Superior temporal gyrus (tissue), 1 donor: ENCODE data around the gene ITFG1.
A peak's percentile ranks its signal among the peaks of the same experiment; 100 is the strongest.
"Not testable (repeated sequence)": the region's sequence is repeated elsewhere in the genome, so short reads cannot be mapped to it uniquely, and the experiment has no call there.

Source experiments
- DNase-seq: peaks from one replicate; pipeline ENCODE4 v3.0.0-alpha.2; 2016; ENCODE audit errors: extremely low spot score

ITFG1 gene

DNA sequence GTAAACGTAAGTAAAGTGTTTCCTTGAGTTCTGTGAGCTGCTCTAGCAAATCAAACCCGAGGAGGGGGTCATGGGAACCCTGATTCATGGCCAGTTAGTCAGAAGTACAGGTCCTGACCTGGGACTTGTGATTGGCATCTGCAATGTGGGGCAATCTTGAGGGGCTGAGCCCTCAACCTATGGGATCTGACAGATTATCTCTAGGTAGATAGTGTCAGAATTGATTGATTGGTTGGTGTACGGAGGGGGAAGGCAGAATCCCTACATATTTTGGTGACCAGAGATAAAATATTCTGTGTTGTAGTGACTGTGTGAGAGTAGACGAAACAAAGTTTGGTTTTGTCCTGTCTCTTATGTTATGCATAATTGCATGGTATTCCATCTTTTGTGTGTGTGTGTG lies 216.7 kb downstream of the ITFG1 start:
- no peak for DNase-seq

DNA sequence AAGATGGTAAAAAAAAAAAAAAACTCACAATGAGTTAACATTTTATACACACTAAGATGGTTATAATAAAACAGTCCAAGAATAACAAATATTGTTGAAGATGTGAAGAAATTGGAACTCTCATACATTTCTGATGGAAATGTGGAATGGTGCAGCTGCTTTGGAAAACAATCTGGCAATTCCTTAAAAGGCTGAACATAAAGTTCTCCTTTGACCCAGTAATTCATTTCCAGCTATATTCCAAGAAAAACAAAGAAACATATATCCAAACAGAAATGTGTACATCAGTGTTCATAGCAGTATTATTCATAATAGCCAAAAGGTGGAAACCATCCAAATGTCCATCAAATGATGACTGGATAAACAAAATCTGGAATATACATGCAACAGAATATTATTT lies 219.8 kb downstream of the ITFG1 start:
- DNase-seq = no peak

DNA sequence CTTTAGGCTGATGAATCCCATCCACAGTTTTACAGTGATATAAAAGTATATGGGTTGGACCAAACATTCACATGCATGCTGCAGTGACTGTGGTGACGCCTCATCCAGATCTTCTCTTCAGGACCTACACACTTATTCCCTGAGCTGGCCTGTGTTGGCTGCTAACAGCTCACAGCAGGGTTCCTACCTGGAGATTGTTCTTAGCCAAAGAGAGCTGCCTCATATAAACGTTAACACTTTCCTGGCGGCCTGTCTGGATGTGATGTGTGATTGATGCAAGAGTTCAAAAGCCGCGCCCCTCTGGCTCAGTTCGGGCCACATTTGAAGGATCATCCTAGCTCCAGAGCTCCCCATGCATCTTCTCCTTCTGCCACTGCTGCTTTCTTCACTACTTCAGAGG lies 224.1 kb downstream of the ITFG1 start:
- DNase-seq = no peak

DNA sequence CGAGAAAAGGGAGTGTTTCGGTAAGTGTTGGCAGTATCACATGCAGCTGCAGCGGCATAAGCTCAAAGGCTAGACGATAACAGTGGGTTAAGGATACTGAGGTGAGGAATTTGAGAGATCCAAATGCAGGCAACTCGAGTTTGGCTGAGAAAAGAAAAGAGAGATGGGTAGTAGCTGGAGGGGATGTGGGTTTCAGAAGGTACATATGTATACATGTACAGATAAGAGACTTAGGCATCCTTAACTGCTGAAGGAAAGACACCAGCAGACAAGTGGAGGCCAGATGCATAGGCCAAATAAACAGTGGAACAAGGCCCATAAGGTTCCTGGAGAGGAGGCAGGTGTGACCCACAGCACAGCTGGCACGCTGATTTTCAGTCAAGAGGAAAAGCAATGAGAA lies 230.6 kb downstream of the ITFG1 start:
- no peak for DNase-seq

DNA sequence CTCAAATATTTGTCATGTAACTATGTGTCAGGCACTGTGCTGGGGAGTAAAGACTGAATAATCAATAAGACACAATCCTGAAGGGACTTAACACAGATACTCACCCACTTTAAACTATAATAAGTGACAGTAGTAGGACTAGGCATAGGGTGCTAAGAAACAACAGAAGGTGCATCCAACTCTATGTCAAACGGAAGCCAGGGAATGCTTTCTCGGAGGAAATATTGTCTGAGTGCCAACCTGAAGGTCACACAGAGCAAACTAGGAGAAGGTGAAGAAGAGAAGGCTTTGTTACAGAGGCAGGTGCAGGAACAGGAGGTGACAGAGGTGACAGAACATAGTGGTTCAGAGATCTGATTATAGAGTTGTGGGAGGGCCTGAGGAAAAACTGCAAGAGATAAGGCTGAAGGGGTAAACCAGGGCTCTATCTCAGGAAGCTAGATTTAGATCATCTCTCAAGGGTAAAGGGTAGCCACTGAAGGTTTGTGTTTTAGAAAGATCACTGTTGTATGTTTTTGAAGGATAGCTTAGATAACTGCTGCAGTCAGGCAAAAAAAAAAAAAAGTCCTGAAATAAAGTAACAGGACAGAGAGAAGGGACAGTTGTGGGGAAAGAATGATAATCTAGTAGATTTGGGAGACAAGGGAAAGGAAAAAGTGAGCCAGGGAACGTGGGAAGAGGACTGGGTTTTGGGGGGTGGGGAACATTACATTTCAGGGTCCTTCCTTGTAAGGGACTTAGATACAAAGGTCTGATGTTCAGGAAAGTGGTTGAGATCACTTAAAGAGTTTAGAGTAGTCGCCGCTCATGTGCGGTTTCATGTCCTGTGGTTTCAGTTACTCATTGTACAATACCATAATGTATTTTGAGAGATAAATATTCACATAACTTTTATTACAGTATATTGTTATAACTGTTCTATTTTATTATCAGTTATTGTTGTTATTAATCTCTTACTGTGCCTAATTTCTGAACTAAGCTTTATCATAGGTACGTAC lies 231.5 kb downstream of the ITFG1 start:
- no peak for DNase-seq

DNA sequence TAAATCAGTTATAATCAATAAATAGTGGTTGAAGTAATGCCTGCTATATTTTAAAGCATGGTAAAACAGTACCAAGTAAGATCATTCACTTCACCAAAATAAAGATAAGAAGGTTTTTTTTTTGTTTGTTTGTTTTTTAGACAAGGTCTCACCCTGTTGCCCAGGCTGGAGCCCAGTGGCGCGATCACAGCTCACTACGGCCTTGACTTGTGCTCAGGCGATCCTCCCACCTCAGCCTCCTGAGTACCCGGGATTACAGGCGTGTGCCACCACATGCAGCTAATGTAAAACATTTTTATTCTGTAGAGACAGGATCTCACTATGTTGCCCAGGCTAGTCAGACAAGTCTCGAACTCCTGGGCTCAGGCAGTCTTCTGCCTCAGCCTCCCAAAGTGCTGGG lies 232.6 kb downstream of the ITFG1 start:
- DNase-seq = no peak

DNA sequence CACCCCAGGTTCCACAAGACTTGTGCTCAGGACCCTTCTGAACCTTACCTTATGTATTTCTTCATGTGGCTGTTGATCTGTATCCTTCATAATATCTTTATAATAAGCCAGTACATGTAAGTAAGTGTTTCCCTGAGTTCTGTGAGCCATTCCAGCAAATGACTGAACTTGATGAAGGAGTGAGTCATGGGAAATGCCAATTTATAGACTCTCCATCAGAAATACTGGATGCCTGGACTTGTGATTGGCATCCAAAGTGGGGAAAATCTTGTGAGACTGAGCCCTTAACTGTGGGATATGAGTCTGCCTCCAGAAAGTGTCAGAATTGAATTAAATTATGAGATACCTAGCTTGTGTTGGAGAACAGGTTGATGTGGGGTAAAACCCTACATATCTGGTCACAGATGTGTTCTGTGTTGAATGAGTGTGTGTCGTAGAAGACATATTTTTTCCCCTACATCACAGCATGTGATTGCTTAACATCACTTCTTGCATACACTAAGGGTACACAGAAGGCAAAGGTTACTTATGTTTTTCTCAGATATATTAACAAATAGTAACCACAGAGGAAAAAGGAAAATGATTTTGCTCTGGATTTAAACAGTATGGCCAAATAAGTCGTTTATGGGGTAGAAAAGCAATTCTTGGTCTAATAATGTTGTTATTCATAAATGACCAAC lies 247.0 kb downstream of the ITFG1 start:
- DNase-seq = no peak

DNA sequence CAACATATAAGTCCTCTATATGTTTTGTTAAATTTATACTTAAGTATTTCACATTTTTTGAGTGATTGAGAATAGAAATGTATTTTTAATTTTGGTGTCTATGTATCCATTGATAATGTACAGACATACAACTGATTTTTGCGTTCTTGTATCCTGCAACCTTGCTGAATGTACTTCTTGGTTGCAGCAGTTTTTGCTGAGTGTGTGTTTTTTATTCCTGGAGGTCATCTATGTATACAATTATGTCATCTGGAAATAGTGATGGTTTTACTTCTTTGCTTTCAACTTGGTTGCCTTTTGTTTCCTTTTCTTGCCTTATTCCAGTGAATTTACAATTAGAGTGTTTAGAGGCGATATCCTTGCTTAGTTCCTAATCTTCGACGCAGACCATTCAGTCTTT lies 249.6 kb downstream of the ITFG1 start:
- DNase-seq = no peak

DNA sequence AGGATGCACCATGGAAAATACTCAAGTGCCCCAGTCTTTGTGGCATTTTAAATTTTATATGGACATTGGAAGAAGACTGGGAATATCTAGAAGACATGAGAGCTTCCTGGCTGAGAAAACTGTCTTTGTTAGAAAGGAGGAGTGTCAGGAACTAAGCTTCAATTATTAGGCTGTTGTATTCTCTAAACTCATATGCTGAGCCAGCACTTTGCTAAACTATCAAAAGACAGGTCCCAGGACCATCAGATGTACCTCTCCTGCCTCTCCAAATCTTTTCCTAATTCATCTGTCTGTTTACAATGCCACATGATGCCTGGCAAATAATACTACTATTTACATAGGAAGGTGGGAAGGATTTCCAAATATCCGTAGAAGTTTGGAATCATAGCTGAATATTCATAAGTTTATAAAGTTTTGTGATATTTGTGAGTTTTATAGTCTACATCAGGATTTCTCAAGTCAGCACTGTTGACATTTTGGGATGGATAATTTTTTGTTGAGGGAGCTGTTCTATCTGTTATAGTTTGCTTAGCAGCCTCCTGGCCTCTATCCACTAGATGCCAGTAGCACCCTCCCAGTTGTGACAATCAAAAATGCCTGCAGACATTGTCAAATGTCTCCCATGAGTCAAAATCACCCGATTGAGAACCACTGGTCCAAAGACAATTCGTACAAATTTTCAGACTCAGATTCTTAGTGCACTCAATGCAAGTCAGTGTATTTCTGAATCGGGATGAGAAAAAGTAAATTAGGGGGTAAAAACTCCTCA lies 255.9 kb downstream of the ITFG1 start:
- peak; percentile 74 for DNase-seq

DNA sequence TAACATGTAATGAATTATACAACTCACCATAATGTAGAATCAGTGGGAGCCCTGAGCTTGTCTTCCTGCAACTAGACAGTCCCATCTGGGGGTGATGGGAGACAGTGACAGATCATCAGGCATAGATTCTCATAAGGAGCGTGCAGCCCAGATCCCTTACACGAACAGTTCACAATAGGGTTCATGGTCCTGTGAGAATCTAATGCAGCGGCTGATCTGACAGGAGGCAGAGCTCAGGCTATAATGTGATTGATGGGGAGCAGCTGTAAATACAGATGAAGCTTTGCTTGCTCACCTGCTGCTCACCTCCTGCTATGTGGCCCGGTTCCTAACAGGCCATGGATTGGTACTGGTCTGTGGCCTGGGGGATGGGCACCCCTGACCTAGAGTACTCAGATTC lies 257.4 kb downstream of the ITFG1 start:
- not testable (repeated sequence) for DNase-seq

DNA sequence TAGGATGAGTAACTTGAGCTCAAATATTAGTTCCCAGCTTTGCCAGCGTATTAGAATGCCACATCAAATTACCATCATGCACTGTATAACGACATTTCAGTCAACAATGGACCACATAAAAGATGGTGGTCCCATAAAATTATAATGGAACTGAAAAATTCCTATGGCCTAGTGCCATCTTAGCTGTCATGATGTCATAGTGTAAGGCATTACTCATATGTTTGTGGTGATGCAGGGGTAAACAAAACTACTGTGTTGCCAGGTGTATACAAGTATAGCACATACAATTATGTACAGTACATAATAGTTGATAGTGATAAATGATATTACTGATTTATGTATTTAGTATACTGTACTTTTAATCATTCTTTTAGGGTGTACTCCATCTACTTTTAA lies 262.7 kb downstream of the ITFG1 start:
- DNase-seq = no peak

DNA sequence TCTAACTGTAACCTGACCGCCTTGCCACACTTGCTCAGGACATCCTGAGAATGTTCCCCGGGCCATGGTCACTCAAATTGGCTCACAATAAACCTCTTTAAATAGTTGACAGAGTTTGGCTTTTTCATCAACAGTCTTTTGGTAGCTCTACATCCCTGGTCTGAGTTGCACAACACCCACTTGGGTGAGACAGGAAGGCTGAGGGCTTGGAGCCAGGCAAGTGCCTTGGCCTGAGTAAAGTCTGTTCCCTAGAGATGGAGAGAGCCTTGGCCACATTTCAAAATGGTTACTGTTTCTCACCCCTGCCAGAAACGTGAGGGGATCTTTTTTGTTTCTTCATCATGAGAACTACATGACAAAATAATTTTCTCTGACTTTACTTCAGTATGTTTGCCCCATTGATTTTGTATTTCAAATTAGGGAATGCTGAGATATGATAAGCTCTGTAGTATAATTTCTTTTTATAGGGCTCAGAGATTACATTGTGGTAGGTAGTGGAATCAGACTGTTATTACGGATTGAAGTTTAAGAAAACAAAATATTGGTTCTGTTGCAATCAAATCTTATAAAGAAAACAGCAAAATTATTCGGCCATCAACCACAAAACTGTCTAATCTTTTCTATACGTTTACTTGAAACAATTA lies 263.2 kb downstream of the ITFG1 start:
- DNase-seq = no peak

DNA sequence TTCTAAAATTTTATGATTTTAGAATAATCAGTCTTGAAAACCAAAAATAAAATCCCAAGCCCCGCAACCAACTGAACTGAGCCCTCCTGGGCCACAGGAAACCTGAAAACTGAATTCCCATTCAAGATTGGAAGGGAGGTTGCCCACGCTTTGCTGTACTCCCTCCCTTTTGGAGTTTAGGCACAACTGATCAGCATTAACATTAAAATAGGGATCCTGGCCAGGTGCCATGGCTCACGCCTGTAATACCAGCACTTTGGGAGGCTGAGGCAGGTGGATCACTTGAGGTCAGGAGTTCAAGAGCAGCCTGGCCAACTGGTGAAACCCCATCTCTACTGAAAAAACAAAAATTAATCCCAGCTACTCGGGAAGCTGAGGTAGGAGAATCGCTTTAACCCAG lies 264.4 kb downstream of the ITFG1 start:
- no peak for DNase-seq

DNA sequence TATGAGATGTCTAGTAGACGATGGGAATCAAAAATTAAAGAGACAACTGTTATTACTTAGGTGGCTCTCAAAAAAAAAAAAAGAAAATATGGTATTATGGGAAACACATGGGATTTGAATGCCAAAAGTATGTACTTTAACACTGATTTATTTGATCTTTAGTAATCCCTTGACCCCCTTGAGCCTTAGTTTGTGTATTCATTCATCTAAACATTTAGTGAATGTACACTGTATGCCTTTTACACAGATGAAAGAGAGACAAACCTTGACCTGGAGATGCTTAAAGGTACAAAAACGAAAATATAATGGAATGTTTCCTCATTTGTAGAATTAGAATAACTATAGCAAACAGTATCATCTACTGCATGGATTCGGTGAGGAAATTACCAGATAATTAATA lies 278.5 kb downstream of the ITFG1 start:
- DNase-seq = no peak

DNA sequence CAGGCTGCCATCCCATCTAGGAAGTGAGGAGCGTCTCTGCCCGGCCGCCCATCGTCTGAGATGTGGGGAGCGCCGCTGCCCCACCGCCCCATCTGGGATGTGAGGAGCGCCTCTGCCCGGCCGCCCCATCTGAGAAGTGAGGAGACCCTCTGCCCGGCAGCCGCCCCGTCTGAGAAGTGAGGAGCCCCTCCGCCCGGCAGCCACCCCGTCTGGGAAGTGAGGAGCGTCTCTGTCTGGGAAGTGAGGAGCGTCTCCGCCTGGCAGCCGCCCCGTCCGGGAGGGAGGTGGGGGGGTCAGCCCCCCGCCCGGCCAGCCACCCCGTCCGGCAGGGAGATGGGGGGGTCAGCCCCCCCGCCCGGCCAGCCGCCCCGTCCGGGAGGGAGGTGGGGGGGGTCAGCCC lies 279.8 kb downstream of the ITFG1 start:
- DNase-seq = not testable (repeated sequence)

DNA sequence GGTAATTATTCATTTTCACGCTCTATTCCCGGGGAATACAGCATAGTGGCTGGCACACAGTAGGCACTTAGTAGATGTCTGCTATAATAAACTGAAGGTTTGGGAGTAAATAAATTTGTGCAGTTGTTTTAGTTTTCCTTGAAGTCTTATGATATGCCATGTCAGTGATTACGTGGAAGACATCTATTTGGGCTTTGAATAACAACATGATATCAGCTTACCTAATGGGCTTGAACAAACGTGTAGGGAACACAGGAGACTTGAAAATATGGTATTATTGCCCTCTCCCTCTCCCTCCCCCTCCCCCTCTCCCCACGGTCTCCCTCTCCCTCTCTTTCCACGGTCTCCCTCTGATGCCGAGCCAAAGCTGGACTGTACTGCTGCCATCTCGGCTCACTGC lies 280.8 kb downstream of the ITFG1 start:
- DNase-seq = no peak

DNA sequence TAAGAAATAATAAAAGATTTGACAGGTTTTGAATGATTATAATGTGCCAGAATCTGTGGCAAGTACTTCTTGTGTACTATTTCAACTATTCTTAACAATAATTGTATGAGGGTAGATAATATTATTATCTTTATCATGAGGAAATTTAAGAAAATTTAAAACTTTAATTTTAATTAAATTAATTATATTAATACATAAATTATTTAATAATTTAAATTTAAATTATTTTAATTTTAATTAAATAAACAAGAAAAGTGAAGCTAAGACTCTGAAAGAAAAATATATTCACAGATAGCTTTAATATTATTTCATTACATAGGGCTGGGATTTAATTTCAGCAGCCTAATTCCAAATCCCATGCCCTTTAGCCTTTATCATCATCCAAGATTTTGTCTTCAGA lies 285.7 kb downstream of the ITFG1 start:
- no peak for DNase-seq

DNA sequence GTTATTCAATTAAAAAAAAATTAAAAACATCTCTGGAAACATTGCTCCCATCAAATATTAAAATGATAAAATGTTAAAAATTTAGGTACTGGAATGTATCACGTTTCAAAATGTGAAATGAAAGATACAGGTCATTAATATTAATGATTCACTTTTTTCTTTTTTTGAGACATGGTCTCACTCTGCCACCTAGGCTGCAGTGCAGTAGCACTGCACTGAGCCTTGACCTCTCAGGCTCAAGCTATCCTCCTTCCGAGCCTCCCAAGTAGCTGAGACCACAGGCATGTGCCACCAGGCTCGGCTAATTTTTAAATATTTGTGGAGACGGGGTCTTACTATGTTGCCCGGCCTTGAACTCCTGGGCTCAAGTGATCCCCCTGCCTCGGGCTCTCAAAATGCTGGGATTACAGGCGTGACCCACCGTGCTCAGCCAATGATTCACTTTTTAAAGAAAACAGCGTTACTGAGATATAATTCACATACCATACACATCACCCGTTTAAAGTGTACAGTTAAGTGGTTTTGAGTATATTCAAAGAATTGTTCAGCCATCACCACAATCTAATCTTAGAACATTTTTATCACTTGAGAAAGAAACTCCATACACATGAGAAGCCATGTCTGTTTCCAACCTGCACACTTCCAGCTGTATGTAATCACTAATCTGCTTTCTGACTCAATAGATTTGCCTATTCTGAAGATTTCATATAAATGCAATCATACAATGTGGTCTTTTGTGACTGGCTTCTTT lies 298.0 kb downstream of the ITFG1 start:
- no peak for DNase-seq

DNA sequence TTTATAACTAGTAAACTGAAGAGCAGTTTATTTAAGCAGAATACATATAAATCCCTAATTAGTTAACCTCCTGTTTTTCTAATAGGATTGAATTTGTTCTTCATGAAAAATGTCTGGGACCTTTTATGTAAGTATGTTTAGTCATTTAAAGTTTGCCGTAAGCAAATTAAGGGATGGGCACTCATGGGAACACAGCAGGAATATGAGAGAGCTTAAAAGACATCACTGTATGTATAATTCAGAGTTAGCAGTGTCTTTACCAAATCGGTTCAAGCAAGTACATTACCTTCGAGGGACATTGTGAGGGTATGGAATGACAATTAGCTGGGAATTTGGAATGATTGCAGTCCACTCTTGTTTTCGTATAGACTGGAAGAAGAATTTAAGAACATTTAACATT lies 299.4 kb downstream of the ITFG1 start:
- no peak for DNase-seq

DNA sequence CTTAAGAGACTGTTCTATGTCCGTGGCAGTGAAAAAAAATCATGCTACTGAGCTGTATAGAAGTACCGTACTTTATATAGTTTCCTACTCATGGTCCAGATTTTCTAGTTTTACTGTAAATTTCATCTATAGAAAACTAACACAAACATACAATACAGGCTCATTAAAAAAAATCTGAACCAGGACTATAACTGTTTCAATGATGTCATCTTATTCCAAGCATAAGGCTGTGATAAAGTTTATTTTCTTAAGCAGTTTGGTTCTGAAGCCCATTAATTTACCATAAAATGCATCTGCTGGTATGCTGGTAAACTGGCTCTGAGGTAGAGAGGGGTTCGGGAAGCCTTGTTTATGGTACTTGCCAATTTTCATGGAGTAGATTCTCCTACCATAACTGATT lies 300.4 kb downstream of the ITFG1 start:
- DNase-seq = no peak

DNA sequence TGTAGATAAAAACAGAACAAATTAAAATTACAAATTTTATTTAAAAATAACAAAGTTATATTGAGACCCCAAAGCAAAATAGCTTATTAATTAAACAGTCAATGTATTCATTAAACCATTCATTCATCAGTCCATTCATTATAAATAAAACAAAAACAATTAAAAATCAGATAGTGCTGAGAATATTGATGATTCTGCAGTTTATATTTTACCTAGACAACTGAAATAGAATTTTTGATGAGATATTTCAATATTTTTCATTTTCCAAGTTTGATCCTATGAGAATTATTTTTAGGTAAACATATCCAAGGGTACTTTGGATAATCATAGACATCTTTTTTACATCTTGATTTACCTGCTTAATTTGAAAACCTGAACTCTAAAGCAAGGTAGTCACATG lies 301.9 kb downstream of the ITFG1 start:
- no peak for DNase-seq
